H9 (cell line): ENCODE data around the gene MRPL40. TPM values are rescaled to one million over a fixed set of nuclear protein-coding genes. Genes with fewer than 3 reads are reported as not detected.

ENCODE experiments used
- DNase-seq: peaks from one replicate; pipeline ENCODE4 v3.0.0-alpha.2; 2017
- H2AFZ ChIP-seq: one replicate; pipeline ENCODE4 v1.6.1; 2013; ENCODE audit warnings: mild to moderate bottlenecking, low read length, control low read depth, moderate library complexity
- H2AK5ac ChIP-seq: 2 replicates; pipeline ENCODE4 v1.6.1; 2013; ENCODE audit warnings: low read length, control low read depth, mixed read lengths; ENCODE audit not compliant: insufficient read length
- H2BK120ac ChIP-seq: one replicate; pipeline ENCODE4 v1.6.1; 2013; ENCODE audit warnings: low read depth, mild to moderate bottlenecking, low read length, control low read depth, inconsistent platforms; ENCODE audit not compliant: poor library complexity, severe bottlenecking
- H2BK12ac ChIP-seq: 2 replicates; pipeline ENCODE4 v1.6.1; 2013; ENCODE audit warnings: low read length, control low read depth, mixed read lengths, low read depth; ENCODE audit not compliant: insufficient read length
- H2BK15ac ChIP-seq: 2 replicates; pipeline ENCODE4 v1.6.1; 2013; ENCODE audit warnings: low read depth, low read length, control low read depth
- H2BK20ac ChIP-seq: one replicate; pipeline ENCODE4 v1.6.1; 2013; ENCODE audit warnings: low read depth, mild to moderate bottlenecking, low read length, control low read depth, inconsistent platforms; ENCODE audit not compliant: poor library complexity, severe bottlenecking
- H2BK5ac ChIP-seq: 2 replicates; pipeline ENCODE4 v1.6.1; 2013; ENCODE audit warnings: low read length, control low read depth, mixed read lengths; ENCODE audit not compliant: insufficient read length
- H3K14ac ChIP-seq: 2 replicates; pipeline ENCODE4 v1.6.1; 2013; ENCODE audit warnings: low read length, control low read depth; ENCODE audit not compliant: insufficient read depth
- H3K18ac ChIP-seq: 2 replicates; pipeline ENCODE4 v1.6.1; 2013; ENCODE audit warnings: low read depth, mild to moderate bottlenecking, mixed read lengths, low read length, control low read depth; ENCODE audit not compliant: insufficient read length
- H3K23ac ChIP-seq: 2 replicates; pipeline ENCODE4 v1.6.1; 2013; ENCODE audit warnings: low read length, control low read depth, mixed read lengths, low read depth; ENCODE audit not compliant: insufficient read length
- H3K23me2 ChIP-seq: 2 replicates; pipeline ENCODE4 v1.6.1; 2013; ENCODE audit warnings: low read depth, mild to moderate bottlenecking, mixed read lengths, low read length, control low read depth; ENCODE audit not compliant: insufficient read length, poor library complexity, severe bottlenecking
- H3K27ac ChIP-seq: 2 replicates; pipeline ENCODE4 v1.5.1; 2013; ENCODE audit warnings: low read length, control low read depth, mixed read lengths, low read depth; ENCODE audit not compliant: insufficient read length
- H3K27me3 ChIP-seq: 2 replicates; pipeline ENCODE4 v1.6.1; 2013; ENCODE audit warnings: low read length, control low read depth, inconsistent platforms; ENCODE audit not compliant: insufficient read depth
- H3K4ac ChIP-seq: 2 replicates; pipeline ENCODE4 v1.6.1; 2013; ENCODE audit warnings: low read depth, mild to moderate bottlenecking, control low read depth, inconsistent platforms, low read length, moderate library complexity
- H3K4me1 ChIP-seq: 2 replicates; pipeline ENCODE4 v1.6.1; 2013; ENCODE audit warnings: low read length, control low read depth, inconsistent platforms; ENCODE audit not compliant: insufficient read depth
- H3K4me2 ChIP-seq: 2 replicates; pipeline ENCODE4 v1.6.1; 2013; ENCODE audit warnings: low read length, control low read depth, mixed read lengths; ENCODE audit not compliant: insufficient read length, insufficient read depth
- H3K56ac ChIP-seq: 2 replicates; pipeline ENCODE4 v1.6.1; 2013; ENCODE audit warnings: low read depth, mild to moderate bottlenecking, mixed read lengths, low read length, control low read depth; ENCODE audit not compliant: insufficient read length
- H3K79me1 ChIP-seq: 2 replicates; pipeline ENCODE4 v1.6.1; 2013; ENCODE audit warnings: low read depth, mild to moderate bottlenecking, moderate library complexity, low read length, control low read depth, inconsistent platforms; ENCODE audit not compliant: insufficient read depth, poor library complexity, severe bottlenecking
- H3K79me2 ChIP-seq: 2 replicates; pipeline ENCODE4 v1.6.1; 2013; ENCODE audit warnings: low read length, control low read depth, inconsistent platforms; ENCODE audit not compliant: insufficient read depth
- H3K9ac ChIP-seq: 2 replicates; pipeline ENCODE4 v1.6.1; 2013; ENCODE audit warnings: low read length, control low read depth, mixed read lengths; ENCODE audit not compliant: insufficient read length; ENCODE audit errors: extremely low read depth
- H3K9me3 ChIP-seq: one replicate; pipeline ENCODE4 v1.6.1; 2013; ENCODE audit warnings: low read depth, low read length, inconsistent platforms; ENCODE audit not compliant: control insufficient read depth
- H3T11ph ChIP-seq: one replicate; pipeline ENCODE4 v1.6.1; 2013; ENCODE audit warnings: mild to moderate bottlenecking, low read length, control low read depth, inconsistent platforms
- H4K20me1 ChIP-seq: one replicate; pipeline ENCODE4 v1.6.1; 2013; ENCODE audit not compliant: control insufficient read depth, insufficient read length, insufficient read depth
- H4K5ac ChIP-seq: 2 replicates; pipeline ENCODE4 v1.6.1; 2013; ENCODE audit warnings: low read depth, mild to moderate bottlenecking, mixed read lengths, low read length, control low read depth; ENCODE audit not compliant: insufficient read length
- H4K8ac ChIP-seq: replicated peaks from 2 replicates; pipeline ENCODE4 v1.6.1; 2013; ENCODE audit warnings: low read length, control low read depth, mixed read lengths, low read depth; ENCODE audit not compliant: insufficient read length
- H4K91ac ChIP-seq: 2 replicates; pipeline ENCODE4 v1.6.1; 2013; ENCODE audit warnings: low read depth, mild to moderate bottlenecking, moderate library complexity, mixed read lengths, low read length, control low read depth; ENCODE audit not compliant: insufficient read length
- H3K27ac Mint-ChIP-seq, 3 experiments: 2 replicates in 2 of 3; 3 replicates in 1 of 3; pipeline ENCODE4 v1.8.0; 2020 to 2021; ENCODE audit warnings: mixed read lengths in 3 of 3, mild to moderate bottlenecking in 1 of 3, moderate library complexity in 1 of 3
- H3K27me3 Mint-ChIP-seq: 2 replicates; pipeline ENCODE4 v1.8.0; 2021; ENCODE audit warnings: low read depth, mild to moderate bottlenecking, moderate library complexity, mixed read lengths
- H3K36me3 Mint-ChIP-seq, 3 experiments: 2 replicates in 2 of 3; 3 replicates in 1 of 3; pipeline ENCODE4 v1.8.0; 2020 to 2021; ENCODE audit warnings: low read depth in 3 of 3, mixed read lengths in 3 of 3; ENCODE audit not compliant: insufficient read depth in 1 of 3
- H3K4me1 Mint-ChIP-seq, 2 experiments: 2 replicates each; pipeline ENCODE4 v1.8.0; 2020; ENCODE audit warnings: mixed read lengths in 2 of 2
- H3K4me3 Mint-ChIP-seq, 2 experiments: 2 replicates in 1 of 2; 3 replicates in 1 of 2; pipeline ENCODE4 v1.8.0; 2020 to 2021; ENCODE audit warnings: mild to moderate bottlenecking in 2 of 2, mixed read lengths in 2 of 2, moderate library complexity in 1 of 2
- H3K9me3 Mint-ChIP-seq, 2 experiments: 2 replicates in 1 of 2; 3 replicates in 1 of 2; pipeline ENCODE4 v1.8.0; 2020; ENCODE audit warnings: mild to moderate bottlenecking in 2 of 2, mixed read lengths in 2 of 2, moderate library complexity in 1 of 2
- WGBS: extraction: QIAGEN DNeasy Blood & Tissue Kit; methylation state at CpG from one replicate; pipeline ENCODE4 v1.1.7; 2013; ENCODE audit warnings: missing lambda C conversion rate, low lambda C conversion rate, mixed read lengths; ENCODE audit not compliant: insufficient read length; ENCODE audit errors: extremely low coverage; 5-methylcytosine and 5-hydroxymethylcytosine counted together
- total RNA-seq: library from RNA; stranded (reverse); gene quantifications from 2 replicates; pipeline ENCODE4 v1.2.1, GENCODE V29; 2021
- TF ChIP-seq, protein P1 (sequence below): fragments of 200-600 bp; sonication (generic); conservative IDR thresholded peaks from 3 replicates; pipeline ENCODE4 v1.8.0; 2021; ENCODE audit warnings: antibody characterized with exemption, mild to moderate bottlenecking

The MRPL40 gene
- total RNA-seq, 1 experiment from 2014 or later = 15.2 TPM

DNA sequence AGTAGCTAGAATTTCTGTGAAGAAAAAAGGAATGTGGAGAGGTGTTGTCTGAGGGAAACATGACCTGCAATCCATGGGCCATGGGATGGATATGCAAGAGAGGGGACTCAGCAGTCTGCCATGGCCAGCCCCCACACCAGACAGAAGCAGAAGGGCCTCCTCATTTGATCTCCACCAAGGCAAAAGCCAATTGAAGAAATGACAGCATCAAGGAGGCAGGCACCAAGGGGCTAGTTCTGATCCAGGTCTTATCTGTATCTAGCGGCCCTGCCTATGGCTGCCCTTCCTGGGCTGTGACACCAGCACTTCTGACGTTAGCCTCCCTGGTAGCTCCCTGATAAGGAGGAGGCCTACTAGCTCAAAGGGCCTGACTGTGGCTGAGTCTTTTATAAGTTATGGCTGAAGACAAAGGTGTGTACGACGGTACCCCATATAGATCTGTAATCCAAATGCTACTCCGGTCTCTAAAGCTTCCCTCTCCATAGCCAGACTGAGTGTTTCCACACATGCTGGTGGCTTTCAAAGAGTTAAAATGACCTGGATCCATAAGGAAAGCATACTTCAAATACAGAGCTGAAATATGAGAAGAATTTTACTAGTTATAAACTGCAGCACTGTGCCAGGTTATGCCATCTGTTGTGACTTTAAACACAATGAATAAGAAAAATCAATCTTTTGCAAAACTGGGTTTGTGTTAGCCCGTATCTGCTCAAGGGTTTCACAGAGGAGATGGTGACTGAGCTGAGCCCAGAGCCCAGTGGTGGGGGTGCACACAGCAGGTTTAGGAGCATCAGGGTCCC, 35.2 kb upstream of the MRPL40 start:
- no peaks in the 10 kb centered on the region; the same call in 1 of the 2 replicates for H3K27me3 Mint-ChIP-seq
- Histone ChIP-seq H3K79me1 (no peaks in the 10 kb centered on the region), H4K20me1 (no peaks in the 10 kb centered on the region), H3T11ph (no peak overlapping the region), H3K56ac (no peak overlapping the region), H2AFZ (no peak overlapping the region), H3K4me2 (no peak overlapping the region), H3K18ac (no peak overlapping the region), H3K27ac (no peak overlapping the region), H2AK5ac (no peak overlapping the region), H3K79me2 (no peaks in the 10 kb centered on the region), H3K9ac (no peak overlapping the region), H2BK15ac (no peak overlapping the region), H4K8ac (no peak overlapping the region), H3K27me3 (no peaks in the 10 kb centered on the region), H3K14ac (no peak overlapping the region), H2BK12ac (no peak overlapping the region), H3K23me2 (no peaks in the 10 kb centered on the region), H2BK20ac (no peak overlapping the region), H3K9me3 (no peaks in the 10 kb centered on the region), H2BK120ac (no peak overlapping the region), H3K4me1 (no peaks in the 10 kb centered on the region), H4K91ac (no peak overlapping the region), H2BK5ac (no peak overlapping the region), H3K4ac (no peak overlapping the region), H4K5ac (no peak overlapping the region), H3K23ac (no peak overlapping the region)
- TF ChIP-seq, protein P1, sequence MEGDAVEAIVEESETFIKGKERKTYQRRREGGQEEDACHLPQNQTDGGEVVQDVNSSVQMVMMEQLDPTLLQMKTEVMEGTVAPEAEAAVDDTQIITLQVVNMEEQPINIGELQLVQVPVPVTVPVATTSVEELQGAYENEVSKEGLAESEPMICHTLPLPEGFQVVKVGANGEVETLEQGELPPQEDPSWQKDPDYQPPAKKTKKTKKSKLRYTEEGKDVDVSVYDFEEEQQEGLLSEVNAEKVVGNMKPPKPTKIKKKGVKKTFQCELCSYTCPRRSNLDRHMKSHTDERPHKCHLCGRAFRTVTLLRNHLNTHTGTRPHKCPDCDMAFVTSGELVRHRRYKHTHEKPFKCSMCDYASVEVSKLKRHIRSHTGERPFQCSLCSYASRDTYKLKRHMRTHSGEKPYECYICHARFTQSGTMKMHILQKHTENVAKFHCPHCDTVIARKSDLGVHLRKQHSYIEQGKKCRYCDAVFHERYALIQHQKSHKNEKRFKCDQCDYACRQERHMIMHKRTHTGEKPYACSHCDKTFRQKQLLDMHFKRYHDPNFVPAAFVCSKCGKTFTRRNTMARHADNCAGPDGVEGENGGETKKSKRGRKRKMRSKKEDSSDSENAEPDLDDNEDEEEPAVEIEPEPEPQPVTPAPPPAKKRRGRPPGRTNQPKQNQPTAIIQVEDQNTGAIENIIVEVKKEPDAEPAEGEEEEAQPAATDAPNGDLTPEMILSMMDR = no peak
- H3K4me3 Mint-ChIP-seq = no peak overlapping the region
- no peaks in the 10 kb centered on the region for H3K9me3 Mint-ChIP-seq
- DNase-seq = no peak
- peaks cover 14 to 77% (median 52%) of the 10 kb centered on the region in 3 experiments; a peak in 6 of 7 replicates for H3K36me3 Mint-ChIP-seq
- WGBS = no CpG with 5 or more reads among the region's 6 CpGs
- H3K27ac Mint-ChIP-seq = no peak overlapping the region
- H3K4me1 Mint-ChIP-seq = no peaks in the 10 kb centered on the region
